Mammary epithelial cell (primary cell): Measurements from ENCODE around the gene SYNJ2.

ENCODE experiments used
- EZH2 ChIP-seq: IDR thresholded peaks from 2 replicates; pipeline ENCODE4 v1.6.1; 2012; ENCODE audit warnings: low read length, inconsistent platforms, borderline replicate concordance
- TF ChIP-seq, protein P1 (sequence below), 2 donors: IDR thresholded peaks in 1 of 2; conservative IDR thresholded peaks in 1 of 2; 2 replicates each; pipeline ENCODE4 v1.5.1; 2011 to 2012; ENCODE audit warnings: inconsistent platforms in 2 of 2, low read length in 2 of 2, mild to moderate bottlenecking in 2 of 2, control low read depth in 1 of 2, low read depth in 1 of 2; ENCODE audit not compliant: insufficient read depth in 1 of 2; ENCODE audit errors: extremely low read depth in 1 of 2

DNA sequence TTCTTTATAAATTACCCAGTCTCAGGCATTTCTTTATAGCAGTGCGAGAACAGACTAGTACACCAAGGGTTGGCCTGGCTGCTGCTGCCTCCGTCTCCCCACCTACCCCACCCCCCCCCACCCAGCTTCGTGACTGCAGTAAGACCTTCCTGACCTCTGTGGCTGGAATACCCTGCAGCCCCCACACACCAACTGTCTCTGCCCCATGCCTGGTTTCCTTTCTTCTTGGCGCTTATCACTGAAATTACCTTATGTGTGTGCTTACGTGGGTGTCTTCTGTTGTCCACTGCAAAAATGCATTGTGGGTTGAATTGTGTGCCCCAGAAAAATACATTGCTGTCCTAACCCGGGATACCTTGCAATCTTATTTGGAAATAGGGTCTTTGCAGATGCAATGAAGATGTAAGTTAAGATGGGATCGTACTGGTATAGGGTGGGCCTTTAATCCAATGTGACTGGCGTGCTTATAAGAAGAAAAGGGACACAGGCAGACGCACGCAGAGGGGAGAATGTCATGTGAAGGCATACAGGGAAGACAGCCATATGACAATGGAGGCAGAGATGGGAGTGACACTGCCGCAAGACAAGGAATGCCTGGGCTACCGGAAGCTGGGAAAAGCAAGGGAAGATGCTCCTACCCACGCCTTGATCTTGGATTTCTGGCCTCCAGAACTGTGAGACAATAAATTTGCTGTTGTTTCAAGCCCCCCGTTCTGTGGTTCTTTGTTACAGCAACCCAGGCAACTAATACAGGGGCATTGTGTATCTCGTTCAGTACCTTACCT is 15.4 kb downstream of the SYNJ2 start:
- TF ChIP-seq, protein P1, sequence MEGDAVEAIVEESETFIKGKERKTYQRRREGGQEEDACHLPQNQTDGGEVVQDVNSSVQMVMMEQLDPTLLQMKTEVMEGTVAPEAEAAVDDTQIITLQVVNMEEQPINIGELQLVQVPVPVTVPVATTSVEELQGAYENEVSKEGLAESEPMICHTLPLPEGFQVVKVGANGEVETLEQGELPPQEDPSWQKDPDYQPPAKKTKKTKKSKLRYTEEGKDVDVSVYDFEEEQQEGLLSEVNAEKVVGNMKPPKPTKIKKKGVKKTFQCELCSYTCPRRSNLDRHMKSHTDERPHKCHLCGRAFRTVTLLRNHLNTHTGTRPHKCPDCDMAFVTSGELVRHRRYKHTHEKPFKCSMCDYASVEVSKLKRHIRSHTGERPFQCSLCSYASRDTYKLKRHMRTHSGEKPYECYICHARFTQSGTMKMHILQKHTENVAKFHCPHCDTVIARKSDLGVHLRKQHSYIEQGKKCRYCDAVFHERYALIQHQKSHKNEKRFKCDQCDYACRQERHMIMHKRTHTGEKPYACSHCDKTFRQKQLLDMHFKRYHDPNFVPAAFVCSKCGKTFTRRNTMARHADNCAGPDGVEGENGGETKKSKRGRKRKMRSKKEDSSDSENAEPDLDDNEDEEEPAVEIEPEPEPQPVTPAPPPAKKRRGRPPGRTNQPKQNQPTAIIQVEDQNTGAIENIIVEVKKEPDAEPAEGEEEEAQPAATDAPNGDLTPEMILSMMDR (conservative IDR thresholded peaks at IDR 0.05 in 1 of 2, IDR thresholded peaks at IDR 0.05 in 1 of 2; ENCODE audit: extremely low read depth in 1 of 2, insufficient read depth in 1 of 2, low read depth in 1 of 2, low read length in 2 of 2) = no peak
- no peak for TF ChIP-seq EZH2
